CD4-positive, alpha-beta memory T cell (primary cell): ENCODE measurements around the gene DENND5B. TPM values are rescaled to one million over a fixed set of nuclear protein-coding genes. Genes with fewer than 3 reads are reported as not detected.

ENCODE experiments used
- CTCF ChIA-PET: fragments of 350-600 bp; sonication (Branson Sonifier 250); formaldehyde crosslinking; loops from one replicate; lab custom pipeline; 2021; ENCODE audit warnings: inconsistent platforms; ENCODE audit not compliant: partially characterized antibody; lab: Charles Lee
- POLR2A ChIA-PET: fragments of 350-600 bp; sonication (Branson Sonifier 250); formaldehyde crosslinking; loops from one replicate; lab custom pipeline; 2021; ENCODE audit not compliant: partially characterized antibody; lab: Charles Lee
- DNase-seq, 5 donors: peaks; one replicate each; pipeline versions ENCODE4 v3.0.0 to v3.0.0-alpha.2; 2020 to 2022; ENCODE audit warnings: mixed read lengths in 1 of 5
- H3K27ac ChIP-seq: one replicate; pipeline ENCODE4 v1.7.0; 2013; ENCODE audit warnings: low read depth, low read length
- H3K27me3 ChIP-seq: 2 replicates; pipeline ENCODE4 v1.7.0; 2013; ENCODE audit warnings: mild to moderate bottlenecking, low read length, moderate library complexity; ENCODE audit not compliant: insufficient read depth
- H3K36me3 ChIP-seq: 2 replicates; pipeline ENCODE4 v1.7.0; 2013; ENCODE audit warnings: mild to moderate bottlenecking, low read length, moderate library complexity; ENCODE audit not compliant: insufficient read depth
- H3K4me1 ChIP-seq: 2 replicates; pipeline ENCODE4 v1.7.0; 2013; ENCODE audit warnings: mild to moderate bottlenecking, low read length, moderate library complexity; ENCODE audit not compliant: insufficient read depth
- H3K4me3 ChIP-seq, 2 donors: one replicate each; pipeline ENCODE4 v1.7.0; 2013; ENCODE audit warnings: low read length in 2 of 2, mild to moderate bottlenecking in 1 of 2
- H3K9me3 ChIP-seq, 2 donors: one replicate each; pipeline ENCODE4 v1.7.0; 2013; ENCODE audit warnings: low read length in 2 of 2, control low read depth in 1 of 2; ENCODE audit not compliant: control insufficient read depth in 1 of 2
- H3K27ac Mint-ChIP-seq, 7 donors: one replicate each; pipeline ENCODE4 v1.8.0; 2020 to 2021; ENCODE audit warnings: mixed read lengths in 7 of 7, mild to moderate bottlenecking in 6 of 7, inconsistent platforms in 3 of 7, moderate library complexity in 3 of 7
- H3K27me3 Mint-ChIP-seq, 2 donors: one replicate each; pipeline ENCODE4 v1.8.0; 2020 to 2021; ENCODE audit warnings: mixed read lengths in 2 of 2
- H3K36me3 Mint-ChIP-seq, 2 donors: one replicate each; pipeline ENCODE4 v1.8.0; 2020 to 2021; ENCODE audit warnings: mixed read lengths in 2 of 2, inconsistent platforms in 1 of 2, mild to moderate bottlenecking in 1 of 2
- H3K4me1 Mint-ChIP-seq, 4 donors: one replicate each; pipeline ENCODE4 v1.8.0; 2020 to 2021; ENCODE audit warnings: mixed read lengths in 4 of 4, mild to moderate bottlenecking in 1 of 4
- H3K4me3 Mint-ChIP-seq, 8 donors: one replicate each; pipeline ENCODE4 v1.8.0; 2020 to 2021; ENCODE audit warnings: mixed read lengths in 8 of 8, mild to moderate bottlenecking in 7 of 8, moderate library complexity in 6 of 8, inconsistent platforms in 3 of 8
- H3K9me3 Mint-ChIP-seq, 8 donors: one replicate each; pipeline ENCODE4 v1.8.0; 2020 to 2021; ENCODE audit warnings: mixed read lengths in 8 of 8, mild to moderate bottlenecking in 5 of 8, inconsistent platforms in 3 of 8, moderate library complexity in 1 of 8
- intact Hi-C: fragments of 100-400 bp; cut with micrococcal nuclease; formaldehyde crosslinking; loops from one replicate; pipeline ENCODE4 v1.15.1; 2023
- polyA plus RNA-seq, 2 donors: library from polyadenylated mRNA; unstranded; fragments of 300-500 nt; fragmentation: Illumina TruSeq; gene quantifications; one replicate each; pipeline ENCODE4 v1.2.3, GENCODE V29; 2021
- total RNA-seq, 2 experiments: library from RNA; stranded (reverse); gene quantifications; one replicate each; pipeline ENCODE4 v1.2.3, GENCODE V29; 2021

Gene DENND5B
- total and polyA plus RNA-seq, 4 experiments from 2014 or later: 0.60 TPM; not detected in 3

DNA sequence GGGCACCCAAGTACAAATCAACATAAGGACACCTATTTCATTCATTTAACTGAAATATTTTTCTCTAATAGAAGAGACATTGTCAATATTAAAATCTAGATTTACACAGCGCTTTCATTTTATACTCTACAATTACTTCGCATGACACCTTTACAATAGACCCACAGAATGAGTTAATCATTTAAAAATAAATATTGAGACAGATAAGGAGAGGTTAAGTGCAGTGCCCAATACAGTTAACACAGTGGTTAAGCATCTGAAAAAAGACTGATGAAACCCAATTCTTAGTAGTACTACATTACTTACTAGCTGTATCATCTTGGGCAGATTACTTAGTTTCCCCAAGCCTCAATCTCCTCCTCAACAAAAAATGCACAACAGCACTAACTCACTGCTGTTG lies 116.2 kb downstream of the DENND5B start:
- DNase-seq: no peak
- POLR2A ChIA-PET: no interaction called here
- intact Hi-C loops: no loop called here
- Mint-ChIP-seq H3K27ac (no peak overlapping the region), H3K4me1 (no peaks in the 10 kb centered on the region), H3K9me3 (no peaks in the 10 kb centered on the region), H3K36me3 (no peaks in the 10 kb centered on the region), H3K27me3 (peaks cover 3 to 4% of the 10 kb centered on the region in 2 donors), H3K4me3 (no peak overlapping the region)
- Histone ChIP-seq H3K4me1 (no peaks in the 10 kb centered on the region), H3K36me3 (no peaks in the 10 kb centered on the region), H3K9me3 (no peaks in the 10 kb centered on the region), H3K27ac (no peak overlapping the region), H3K4me3 (no peak overlapping the region), H3K27me3 (no peaks in the 10 kb centered on the region)
- CTCF ChIA-PET: no interaction called here

- Histone ChIP-seq H3K27ac (no peak overlapping the region), H3K36me3 (no peaks in the 10 kb centered on the region), H3K4me1 (no peaks in the 10 kb centered on the region), H3K4me3 (no peak overlapping the region), H3K9me3 (no peaks in the 10 kb centered on the region), H3K27me3 (no peaks in the 10 kb centered on the region)
- H3K4me1 Mint-ChIP-seq: no peaks in the 10 kb centered on the region
- H3K27me3 Mint-ChIP-seq: peaks cover 4 to 5% of the 10 kb centered on the region in 2 donors
- H3K4me3 Mint-ChIP-seq: no peak overlapping the region
- peaks cover 0 to 2% (median 0%) of the 10 kb centered on the region in 8 donors for H3K9me3 Mint-ChIP-seq
- no peak for DNase-seq
- ChIA-PET POLR2A (no interaction called here), CTCF (no interaction called here)
- no peak overlapping the region for H3K27ac Mint-ChIP-seq
- no peaks in the 10 kb centered on the region for H3K36me3 Mint-ChIP-seq
- intact Hi-C loops: no loop called here
These were observed 119.1 kb downstream of the DENND5B start for GRCh38 chr12:31471823-31472222.

GRCh38 chr12:31471051-31471450 lies 119.9 kb downstream of the DENND5B start:
- H3K9me3 ChIP-seq: no peaks in the 10 kb centered on the region
- Mint-ChIP-seq H3K27me3 (peaks cover 0 to 5% of the 10 kb centered on the region in 2 donors), H3K27ac (no peak overlapping the region), H3K36me3 (no peaks in the 10 kb centered on the region), H3K9me3 (peaks cover 0 to 2% (median 0%) of the 10 kb centered on the region in 8 donors), H3K4me3 (no peak overlapping the region), H3K4me1 (no peaks in the 10 kb centered on the region)
- H3K4me1 ChIP-seq: no peaks in the 10 kb centered on the region
- no peak overlapping the region for H3K4me3 ChIP-seq
- ChIA-PET POLR2A (no interaction called here), CTCF (no interaction called here)
- no peak overlapping the region for H3K27ac ChIP-seq
- no peak for DNase-seq
- no peaks in the 10 kb centered on the region for H3K36me3 ChIP-seq
- intact Hi-C loops: no loop called here
- H3K27me3 ChIP-seq: no peaks in the 10 kb centered on the region

GRCh38 chr12:31470459-31470858 lies 120.5 kb downstream of the DENND5B start:
- Histone ChIP-seq H3K9me3 (no peaks in the 10 kb centered on the region), H3K27ac (no peak overlapping the region), H3K4me3 (no peak overlapping the region), H3K4me1 (no peaks in the 10 kb centered on the region), H3K36me3 (no peaks in the 10 kb centered on the region), H3K27me3 (no peaks in the 10 kb centered on the region)
- ChIA-PET CTCF (no interaction called here), POLR2A (no interaction called here)
- peaks cover 0 to 8% of the 10 kb centered on the region in 2 donors for H3K27me3 Mint-ChIP-seq
- H3K4me1 Mint-ChIP-seq: no peaks in the 10 kb centered on the region
- intact Hi-C loops: no loop called here
- no peak overlapping the region for H3K27ac Mint-ChIP-seq
- no peaks in the 10 kb centered on the region for H3K36me3 Mint-ChIP-seq
- peaks cover 0 to 2% (median 0%) of the 10 kb centered on the region in 8 donors for H3K9me3 Mint-ChIP-seq
- no peak for DNase-seq
- H3K4me3 Mint-ChIP-seq: no peak overlapping the region

GRCh38 chr12:31466768-31467167 lies 124.2 kb downstream of the DENND5B start:
- Mint-ChIP-seq H3K27ac (no peak overlapping the region), H3K9me3 (peaks cover 0 to 2% (median 0%) of the 10 kb centered on the region in 8 donors), H3K4me3 (no peak overlapping the region), H3K27me3 (peaks cover 0 to 9% of the 10 kb centered on the region in 2 donors), H3K4me1 (no peaks in the 10 kb centered on the region), H3K36me3 (no peaks in the 10 kb centered on the region)
- ChIA-PET CTCF (no interaction called here), POLR2A (no interaction called here)
- Histone ChIP-seq H3K36me3 (no peaks in the 10 kb centered on the region), H3K27ac (no peak overlapping the region), H3K4me3 (no peak overlapping the region), H3K27me3 (no peaks in the 10 kb centered on the region), H3K4me1 (no peaks in the 10 kb centered on the region), H3K9me3 (no peaks in the 10 kb centered on the region)
- intact Hi-C loops: no loop called here
- no peak for DNase-seq

DNA sequence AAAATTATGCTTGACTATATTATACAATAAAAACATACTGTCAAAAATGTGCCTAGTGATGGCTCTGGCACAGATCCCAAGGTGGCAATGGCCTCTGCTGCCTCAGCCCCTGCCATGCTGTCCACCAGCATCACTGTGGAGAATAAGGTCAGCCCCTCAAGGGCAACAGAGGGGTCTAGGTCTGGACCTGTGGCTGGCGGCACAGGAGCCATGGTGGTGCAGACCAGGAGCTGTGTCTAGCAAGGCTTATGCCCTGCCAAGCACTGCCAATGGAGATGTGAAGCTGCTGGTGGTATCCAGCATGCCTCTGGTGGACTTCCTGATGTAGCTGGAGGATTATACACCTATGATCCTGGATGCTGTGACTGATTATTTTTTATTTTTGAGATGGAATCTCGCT lies 125.9 kb downstream of the DENND5B start:
- CTCF ChIA-PET: no interaction called here
- peaks cover 0 to 10% of the 10 kb centered on the region in 2 donors for H3K27me3 Mint-ChIP-seq

DNA sequence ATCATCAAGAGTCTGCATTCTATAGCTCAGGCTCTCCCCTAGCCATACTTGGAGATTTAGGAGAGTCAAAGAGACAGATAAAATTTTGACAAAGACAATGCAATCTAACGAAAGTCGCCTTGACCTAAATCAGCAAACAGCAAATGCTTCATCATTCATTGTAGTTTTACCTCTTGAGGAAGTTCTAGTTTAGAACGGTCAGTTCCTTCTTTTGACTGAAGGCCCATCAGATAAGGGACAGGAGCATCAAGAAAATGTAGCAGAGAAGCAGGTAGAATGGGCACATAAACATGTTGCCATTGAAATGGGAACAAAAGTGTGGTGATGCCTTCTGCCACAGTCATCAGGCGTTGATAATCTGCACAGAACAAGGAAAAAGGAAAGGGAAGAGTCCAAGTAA lies 130.9 kb downstream of the DENND5B start:
- H3K27ac Mint-ChIP-seq: no peak overlapping the region
- no peak overlapping the region for H3K4me3 Mint-ChIP-seq
- H3K27me3 ChIP-seq: no peaks in the 10 kb centered on the region
- no peak for DNase-seq
- H3K4me1 ChIP-seq: no peaks in the 10 kb centered on the region
- CTCF ChIA-PET: no interaction called here
- H3K4me3 ChIP-seq: no peak overlapping the region
- H3K9me3 ChIP-seq: no peaks in the 10 kb centered on the region
- no peaks in the 10 kb centered on the region for H3K36me3 Mint-ChIP-seq
- no peaks in the 10 kb centered on the region for H3K36me3 ChIP-seq
- no peak overlapping the region for H3K27ac ChIP-seq
- peaks cover 2 to 5% of the 10 kb centered on the region in 2 donors for H3K27me3 Mint-ChIP-seq
- POLR2A ChIA-PET: no interaction called here
- intact Hi-C loops: no loop called here
- H3K9me3 Mint-ChIP-seq: no peaks in the 10 kb centered on the region
- H3K4me1 Mint-ChIP-seq: no peaks in the 10 kb centered on the region

More for the DNA sequence above, 125.9 kb downstream of the DENND5B start:
- H3K4me3 Mint-ChIP-seq: no peak overlapping the region
- no peaks in the 10 kb centered on the region for H3K36me3 Mint-ChIP-seq
- Histone ChIP-seq H3K4me3 (no peak overlapping the region), H3K4me1 (no peaks in the 10 kb centered on the region), H3K27ac (no peak overlapping the region), H3K27me3 (no peaks in the 10 kb centered on the region), H3K9me3 (no peaks in the 10 kb centered on the region), H3K36me3 (no peaks in the 10 kb centered on the region)
- peaks cover 0 to 2% (median 0%) of the 10 kb centered on the region in 8 donors for H3K9me3 Mint-ChIP-seq
- intact Hi-C loops: no loop called here
- no peaks in the 10 kb centered on the region for H3K4me1 Mint-ChIP-seq
- DNase-seq: no peak
- POLR2A ChIA-PET: no interaction called here
- no peak overlapping the region for H3K27ac Mint-ChIP-seq

GRCh38 chr12:31456562-31456961 lies 134.4 kb downstream of the DENND5B start:
- no peaks in the 10 kb centered on the region for H3K36me3 ChIP-seq
- no peak overlapping the region for H3K4me3 ChIP-seq
- no peaks in the 10 kb centered on the region for H3K27me3 ChIP-seq
- no peak overlapping the region for H3K27ac Mint-ChIP-seq
- no peak for DNase-seq
- no peak overlapping the region for H3K4me3 Mint-ChIP-seq
- H3K27ac ChIP-seq: no peak overlapping the region
- H3K36me3 Mint-ChIP-seq: no peaks in the 10 kb centered on the region
- H3K4me1 Mint-ChIP-seq: no peaks in the 10 kb centered on the region
- ChIA-PET POLR2A (no interaction called here), CTCF (no interaction called here)
- H3K27me3 Mint-ChIP-seq: peaks cover under 1 to 2% of the 10 kb centered on the region in 2 donors
- H3K9me3 Mint-ChIP-seq: no peaks in the 10 kb centered on the region
- H3K9me3 ChIP-seq: no peaks in the 10 kb centered on the region
- H3K4me1 ChIP-seq: no peaks in the 10 kb centered on the region
- intact Hi-C loops: no loop called here
